GM12875 (cell line): ENCODE results near the gene GSTM3.

ENCODE experiments used
- H3K4me3 ChIP-seq: one replicate; pipeline ENCODE4 v1.5.1; 2011; ENCODE audit warnings: low read depth, low read length, control low read depth
- TF ChIP-seq, protein P1 (sequence below): IDR thresholded peaks from 2 replicates; pipeline ENCODE4 v1.5.1; 2011; ENCODE audit warnings: low read depth, mild to moderate bottlenecking, control low read depth, inconsistent platforms, low read length, moderate library complexity, borderline replicate concordance; ENCODE audit not compliant: insufficient read depth

The GSTM3 gene

DNA sequence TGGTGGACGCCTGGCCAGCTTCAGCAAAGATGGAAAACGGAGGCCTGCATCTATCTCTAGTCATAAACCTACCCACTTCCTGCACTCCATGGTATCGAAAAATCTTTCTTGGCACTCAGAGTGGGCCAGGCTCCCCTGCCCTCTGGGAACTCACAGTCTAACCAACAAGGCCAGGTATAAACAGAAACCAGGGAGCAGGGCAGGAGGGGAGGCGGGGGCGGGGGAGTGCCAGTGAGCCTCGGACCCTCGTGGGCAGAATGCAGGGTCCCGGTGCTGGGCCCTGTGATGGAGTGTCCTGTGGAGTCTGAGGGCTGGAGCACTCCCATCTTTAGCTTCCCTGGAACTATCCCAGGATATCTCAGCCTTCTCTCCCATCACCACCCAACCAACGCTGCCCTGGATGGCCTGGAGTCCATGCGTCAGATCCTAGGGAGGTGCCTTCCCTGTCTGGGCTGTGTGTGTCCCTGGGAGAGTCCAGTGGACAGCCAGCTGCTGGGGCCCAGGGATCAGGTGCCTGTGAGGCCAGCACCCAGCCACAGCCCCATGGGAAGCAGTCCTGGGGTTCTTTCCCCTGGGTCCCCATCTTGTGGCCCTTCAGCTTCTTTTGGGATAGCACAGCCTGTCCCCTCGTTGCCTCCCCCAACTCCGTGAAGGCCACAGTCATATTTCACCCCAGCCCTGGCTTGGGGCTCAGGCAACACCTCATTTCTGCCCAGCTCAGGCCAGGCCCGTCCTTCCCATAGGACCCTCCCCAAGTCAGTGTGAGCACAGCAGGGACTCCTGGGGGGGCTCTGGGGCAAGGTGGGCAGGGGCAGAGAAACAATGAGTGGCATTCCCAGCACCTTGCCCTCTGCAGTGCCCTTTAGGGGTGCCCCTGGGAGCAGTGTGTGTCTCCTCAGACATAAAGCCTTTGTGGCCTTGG lies 24.0 kb upstream of the GSTM3 start:
- no peak overlapping the region for H3K4me3 ChIP-seq
- TF ChIP-seq, protein P1, sequence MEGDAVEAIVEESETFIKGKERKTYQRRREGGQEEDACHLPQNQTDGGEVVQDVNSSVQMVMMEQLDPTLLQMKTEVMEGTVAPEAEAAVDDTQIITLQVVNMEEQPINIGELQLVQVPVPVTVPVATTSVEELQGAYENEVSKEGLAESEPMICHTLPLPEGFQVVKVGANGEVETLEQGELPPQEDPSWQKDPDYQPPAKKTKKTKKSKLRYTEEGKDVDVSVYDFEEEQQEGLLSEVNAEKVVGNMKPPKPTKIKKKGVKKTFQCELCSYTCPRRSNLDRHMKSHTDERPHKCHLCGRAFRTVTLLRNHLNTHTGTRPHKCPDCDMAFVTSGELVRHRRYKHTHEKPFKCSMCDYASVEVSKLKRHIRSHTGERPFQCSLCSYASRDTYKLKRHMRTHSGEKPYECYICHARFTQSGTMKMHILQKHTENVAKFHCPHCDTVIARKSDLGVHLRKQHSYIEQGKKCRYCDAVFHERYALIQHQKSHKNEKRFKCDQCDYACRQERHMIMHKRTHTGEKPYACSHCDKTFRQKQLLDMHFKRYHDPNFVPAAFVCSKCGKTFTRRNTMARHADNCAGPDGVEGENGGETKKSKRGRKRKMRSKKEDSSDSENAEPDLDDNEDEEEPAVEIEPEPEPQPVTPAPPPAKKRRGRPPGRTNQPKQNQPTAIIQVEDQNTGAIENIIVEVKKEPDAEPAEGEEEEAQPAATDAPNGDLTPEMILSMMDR: no peak

- H3K4me3 ChIP-seq: no peak within 1 kb of the TSS
- TF ChIP-seq, protein P1: no peak
Observed at GRCh38 chr1:109763646-109764415, 23.0 kb upstream of the GSTM3 start, which contains the start of gene EPS8L3. TSS of gene EPS8L3 (minus strand) at chr1:109763923. CDS start at chr1:109761749, 2,174 bp downstream.

DNA sequence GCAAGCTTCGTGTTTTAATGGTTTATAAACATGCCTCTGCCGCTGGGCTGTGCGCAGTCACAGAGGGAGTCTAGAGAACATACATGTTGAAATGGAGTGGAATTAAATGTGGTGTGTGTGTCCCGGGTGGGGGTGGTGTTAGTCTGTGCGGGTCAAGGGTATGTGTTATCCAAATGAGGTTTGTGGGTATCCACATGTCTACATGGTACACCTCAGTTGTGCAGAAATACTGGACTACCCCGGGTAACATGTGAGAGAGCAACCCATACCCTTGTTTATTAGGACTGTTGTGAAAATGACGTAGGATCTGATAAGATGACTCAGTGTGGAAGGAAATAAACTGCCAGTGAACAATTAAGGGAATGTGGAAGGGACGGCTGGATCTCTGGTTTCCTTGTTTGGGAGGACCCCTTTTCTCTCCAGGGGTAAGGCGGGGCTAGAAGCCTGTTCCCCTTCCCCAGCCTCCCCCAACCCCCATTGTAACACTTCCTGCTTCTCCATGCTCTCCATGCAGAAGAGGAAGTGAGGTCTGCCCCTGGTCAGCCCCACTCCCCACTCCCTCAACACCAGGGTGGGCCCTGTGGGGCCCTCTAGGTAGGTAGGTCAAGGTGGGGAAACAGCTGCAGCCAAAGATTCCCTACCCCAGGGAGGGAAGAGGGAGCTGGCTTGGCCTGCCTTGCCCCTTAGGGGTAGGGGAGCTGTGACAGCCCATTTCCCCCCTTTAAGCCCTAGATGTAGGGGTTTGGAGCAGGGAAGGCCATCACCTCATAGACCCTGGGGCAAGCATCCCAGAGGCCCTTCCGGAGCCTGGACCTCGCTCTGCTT lies 22.2 kb upstream of the GSTM3 start:
- TF ChIP-seq, protein P1: no peak
- no peak overlapping the region for H3K4me3 ChIP-seq

GRCh38 chr1:109762039-109762585 lies 21.3 kb upstream of the GSTM3 start:
- TF ChIP-seq, protein P1: no peak
- H3K4me3 ChIP-seq: no peak overlapping the region

DNA sequence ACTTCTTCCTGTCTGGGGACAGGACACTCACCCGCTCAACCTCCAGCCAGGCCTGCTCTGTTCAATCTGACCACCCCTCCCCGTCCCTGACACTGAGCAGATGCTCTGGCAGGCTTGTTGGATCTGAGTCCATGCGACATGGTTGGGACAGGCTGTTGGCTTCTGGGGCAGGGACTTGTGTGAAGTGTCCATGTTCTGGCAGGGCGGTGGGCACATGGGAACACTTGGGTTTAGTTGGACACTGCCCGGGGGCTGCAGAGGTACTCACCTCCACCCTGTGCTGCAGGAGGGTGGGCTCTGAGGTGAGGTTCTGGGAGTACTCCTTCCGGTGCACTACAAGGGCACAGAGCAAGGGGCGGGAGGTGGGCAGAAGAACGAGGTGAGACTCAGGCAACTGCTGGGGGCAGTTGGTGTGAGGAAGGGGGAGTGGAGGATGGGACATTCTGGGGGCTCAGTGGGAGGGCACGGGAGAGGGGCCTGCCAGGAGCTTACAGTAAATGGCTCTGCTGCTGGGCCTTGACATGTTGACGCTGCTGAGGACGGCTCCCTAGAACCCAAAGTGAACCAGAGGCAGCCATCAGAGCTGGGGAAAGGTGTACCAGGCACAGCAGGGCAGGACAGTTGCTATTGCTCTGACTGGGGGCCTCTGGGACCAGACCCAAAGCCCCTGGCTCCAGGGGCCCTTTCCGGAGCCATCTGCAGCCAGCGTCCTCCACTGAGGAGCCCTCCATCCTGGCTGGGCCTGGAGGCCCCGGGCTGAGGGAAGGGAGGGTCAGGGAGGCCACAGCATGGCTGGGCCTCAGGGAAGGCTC lies 20.6 kb upstream of the GSTM3 start:
- TF ChIP-seq, protein P1: no peak
- no peak overlapping the region for H3K4me3 ChIP-seq
